ENCODE measurements around the gene SLC44A1.

SLC44A1 gene

GRCh38 chr9:105385381-105385985 lies 141.0 kb downstream of the SLC44A1 start:
- Histone ChIP-seq H3K9me3 (ENCODE audit: low read length) (no peaks in the 10 kb centered on the region), H3F3A (ENCODE audit: insufficient read depth, low read length) (no peaks in the 10 kb centered on the region), H3K4me2 (ENCODE audit: low read length) (peak overlapping the region; percentile 35), H3K36me3 (ENCODE audit: insufficient read depth, low read length) (peaks cover 20% of the 10 kb centered on the region; the same call in 1 of the 2 replicates), H2AFZ (ENCODE audit: low read length) (no peak overlapping the region), H3K9me2 (ENCODE audit: low read depth, low read length) (no peaks in the 10 kb centered on the region), H3K4me1 (ENCODE audit: insufficient read depth, low read length, severe bottlenecking) (peaks cover 21% of the 10 kb centered on the region), H3K27me3 (ENCODE audit: insufficient read depth, low read length) (no peaks in the 10 kb centered on the region), H3K79me2 (ENCODE audit: insufficient read depth, low read length) (no peaks in the 10 kb centered on the region), H3K27ac (ENCODE audit: low read depth, low read length, poor library complexity, severe bottlenecking) (peak overlapping the region; percentile 15), H3K4me3 (ENCODE audit: low read depth, low read length, poor library complexity, severe bottlenecking) (peak overlapping the region; percentile 10), H4K20me1 (ENCODE audit: insufficient read depth, low read length) (no peaks in the 10 kb centered on the region), H3K9ac (ENCODE audit: low read length) (no peak overlapping the region)
- TF ChIP-seq CTCF (IDR thresholded peaks at IDR 0.05; ENCODE audit: low read length) (no peak), EZH2 (IDR thresholded peaks at IDR 0.05; ENCODE audit: borderline replicate concordance, low read length) (no peak)

GRCh38 chr9:105389796-105390195 lies 145.3 kb downstream of the SLC44A1 start:
- Histone ChIP-seq H3K9ac (ENCODE audit: low read length) (no peak overlapping the region), H3K27me3 (ENCODE audit: insufficient read depth, low read length) (no peaks in the 10 kb centered on the region), H3F3A (ENCODE audit: insufficient read depth, low read length) (0 out of 2 replicates have a peak, but pooled peaks cover 7% of the 10 kb centered on the region), H4K20me1 (ENCODE audit: insufficient read depth, low read length) (no peaks in the 10 kb centered on the region), H3K4me1 (ENCODE audit: insufficient read depth, low read length, severe bottlenecking) (peaks cover 18% of the 10 kb centered on the region), H3K9me3 (ENCODE audit: low read length) (no peaks in the 10 kb centered on the region), H3K79me2 (ENCODE audit: insufficient read depth, low read length) (no peaks in the 10 kb centered on the region), H3K9me2 (ENCODE audit: low read depth, low read length) (no peaks in the 10 kb centered on the region), H3K27ac (ENCODE audit: low read depth, low read length, poor library complexity, severe bottlenecking) (no peak overlapping the region), H3K36me3 (ENCODE audit: insufficient read depth, low read length) (peaks cover 25% of the 10 kb centered on the region; the same call in 1 of the 2 replicates), H3K4me3 (ENCODE audit: low read depth, low read length, poor library complexity, severe bottlenecking) (no peak overlapping the region), H2AFZ (ENCODE audit: low read length) (no peak overlapping the region), H3K4me2 (ENCODE audit: low read length) (no peak overlapping the region)
- no peak for TF ChIP-seq EZH2 (IDR thresholded peaks at IDR 0.05; ENCODE audit: borderline replicate concordance, low read length)
- no peak for TF ChIP-seq CTCF (IDR thresholded peaks at IDR 0.05; ENCODE audit: low read length)

- no peak for TF ChIP-seq CTCF (IDR thresholded peaks at IDR 0.05; ENCODE audit: low read length)
- no peak for TF ChIP-seq EZH2 (IDR thresholded peaks at IDR 0.05; ENCODE audit: borderline replicate concordance, low read length)
- Histone ChIP-seq H3K27me3 (ENCODE audit: insufficient read depth, low read length) (no peaks in the 10 kb centered on the region), H3K9me3 (ENCODE audit: low read length) (no peaks in the 10 kb centered on the region), H2AFZ (ENCODE audit: low read length) (no peak overlapping the region), H3K79me2 (ENCODE audit: insufficient read depth, low read length) (no peaks in the 10 kb centered on the region), H3K4me1 (ENCODE audit: insufficient read depth, low read length, severe bottlenecking) (peaks cover 8% of the 10 kb centered on the region), H3K4me3 (ENCODE audit: low read depth, low read length, poor library complexity, severe bottlenecking) (no peak overlapping the region), H3K9me2 (ENCODE audit: low read depth, low read length) (no peaks in the 10 kb centered on the region), H3K36me3 (ENCODE audit: insufficient read depth, low read length) (peaks cover 25% of the 10 kb centered on the region; the same call in 1 of the 2 replicates), H3K4me2 (ENCODE audit: low read length) (no peak overlapping the region), H3K27ac (ENCODE audit: low read depth, low read length, poor library complexity, severe bottlenecking) (no peak overlapping the region), H4K20me1 (ENCODE audit: insufficient read depth, low read length) (no peaks in the 10 kb centered on the region), H3K9ac (ENCODE audit: low read length) (no peak overlapping the region), H3F3A (ENCODE audit: insufficient read depth, low read length) (0 out of 2 replicates have a peak, but pooled peaks cover 7% of the 10 kb centered on the region)
Observed at GRCh38 chr9:105390871-105391270, 146.4 kb downstream of the SLC44A1 start.

All from OCI-LY1 (cell line).